Endodermal cell (in vitro differentiated cells): ENCODE data around the gene HHAT. TPM values are rescaled to one million over a fixed set of nuclear protein-coding genes. Genes with fewer than 3 reads are reported as not detected.

ENCODE experiments used
- DNase-seq: peaks from one replicate; pipeline ENCODE4 v3.0.0-alpha.2; 2017
- H3K27ac ChIP-seq: 2 replicates; pipeline ENCODE4 v1.5.1; 2013; ENCODE audit warnings: mild to moderate bottlenecking, low read depth, low read length, moderate library complexity
- H3K27me3 ChIP-seq: 2 replicates; pipeline ENCODE4 v1.6.1; 2013; ENCODE audit warnings: mild to moderate bottlenecking, low read length, moderate library complexity; ENCODE audit not compliant: insufficient read depth, control insufficient read depth, poor library complexity, severe bottlenecking
- H3K36me3 ChIP-seq: 2 replicates; pipeline ENCODE4 v1.7.0; 2013; ENCODE audit warnings: mild to moderate bottlenecking, low read length, moderate library complexity; ENCODE audit not compliant: control insufficient read depth, insufficient read depth
- H3K4me1 ChIP-seq: one replicate; pipeline ENCODE4 v1.7.0; 2013; ENCODE audit warnings: low read length; ENCODE audit not compliant: control insufficient read depth, insufficient read depth
- H3K4me3 ChIP-seq: 2 replicates; pipeline ENCODE4 v1.5.1; 2013; ENCODE audit warnings: mild to moderate bottlenecking, low read length, moderate library complexity
- H3K9ac ChIP-seq: 2 replicates; pipeline ENCODE4 v1.6.1; 2013; ENCODE audit warnings: mild to moderate bottlenecking, low read length, moderate library complexity; ENCODE audit not compliant: poor library complexity, severe bottlenecking; ENCODE audit errors: extremely low read depth
- H3K9me3 ChIP-seq: 2 replicates; pipeline ENCODE4 v1.6.1; 2013; ENCODE audit warnings: mild to moderate bottlenecking, low read length, moderate library complexity; ENCODE audit not compliant: control insufficient read depth
- H3K27ac Mint-ChIP-seq: 2 replicates; pipeline ENCODE4 v1.8.0; 2020; ENCODE audit warnings: mixed read lengths
- H3K27me3 Mint-ChIP-seq: 2 replicates; pipeline ENCODE4 v1.8.0; 2021; ENCODE audit warnings: mild to moderate bottlenecking, mixed read lengths; ENCODE audit not compliant: insufficient read depth
- H3K36me3 Mint-ChIP-seq: 2 replicates; pipeline ENCODE4 v1.8.0; 2020; ENCODE audit warnings: low read depth, mixed read lengths
- H3K4me1 Mint-ChIP-seq: 2 replicates; pipeline ENCODE4 v1.8.0; 2020; ENCODE audit warnings: mixed read lengths
- H3K4me3 Mint-ChIP-seq: 2 replicates; pipeline ENCODE4 v1.8.0; 2020; ENCODE audit warnings: mild to moderate bottlenecking, moderate library complexity, mixed read lengths
- H3K9me3 Mint-ChIP-seq: 2 replicates; pipeline ENCODE4 v1.8.0; 2020; ENCODE audit warnings: mild to moderate bottlenecking, mixed read lengths
- CTCF ChIP-seq: fragments of 200-600 bp; sonication (generic); conservative IDR thresholded peaks from 2 replicates; pipeline ENCODE4 v1.5.0; 2021; ENCODE audit warnings: antibody characterized with exemption, mild to moderate bottlenecking
- WGBS, 2 experiments: methylation state at CpG; one replicate each; pipeline versions ENCODE4 v1.1.5 to v1.1.7; 2013; ENCODE audit warnings: missing lambda C conversion rate in 2 of 2, mixed read lengths in 1 of 2; ENCODE audit not compliant: insufficient coverage in 1 of 2, insufficient read length in 1 of 2; 5-methylcytosine and 5-hydroxymethylcytosine counted together
- total RNA-seq, 2 donors: library from RNA; stranded (reverse); fragmentation: NEBNext Ultra II Directional in 1 of 2; extraction: Animal tissue kit (Norgen Biotek cat#: 25700) in 1 of 2; gene quantifications; 2 replicates in 1 of 2; 3 replicates in 1 of 2; pipeline ENCODE4 v1.2.1, GENCODE V29; 2021

The HHAT gene
- total RNA-seq, 2 donors from 2014 or later = 6.9 to 9.8 TPM

- TF ChIP-seq CTCF = no peak
- Mint-ChIP-seq H3K4me1 (peaks cover 15% of the 10 kb centered on the region), H3K27ac (no peak overlapping the region), H3K9me3 (no peaks in the 10 kb centered on the region), H3K36me3 (no peaks in the 10 kb centered on the region), H3K27me3 (no peaks in the 10 kb centered on the region), H3K4me3 (no peak overlapping the region)
- H3K27me3 ChIP-seq = no peaks in the 10 kb centered on the region
- H3K4me1 ChIP-seq = peaks cover 7% of the 10 kb centered on the region
- no peak overlapping the region for H3K9ac ChIP-seq
- H3K9me3 ChIP-seq = no peaks in the 10 kb centered on the region
- H3K4me3 ChIP-seq = no peak overlapping the region
- no peak overlapping the region for H3K27ac ChIP-seq
- DNase-seq = no peak
- no peaks in the 10 kb centered on the region for H3K36me3 ChIP-seq
- 90 to 100% methylated on average over 1 to 3 of the region's 3 CpGs for WGBS, 2 experiments
These were observed 198.4 kb downstream of the HHAT start for GRCh38 chr1:210527091-210527490.

- H3K4me3 Mint-ChIP-seq = no peak overlapping the region
- H3K9me3 ChIP-seq = no peaks in the 10 kb centered on the region
- DNase-seq = no peak
- H3K4me1 ChIP-seq = peaks cover 11% of the 10 kb centered on the region
- TF ChIP-seq CTCF = no peak
- H3K27ac ChIP-seq = no peak overlapping the region
- no peak overlapping the region for H3K4me3 ChIP-seq
- H3K9ac ChIP-seq = no peak overlapping the region
- H3K4me1 Mint-ChIP-seq = peaks cover 14% of the 10 kb centered on the region
- no peaks in the 10 kb centered on the region for H3K36me3 ChIP-seq
- H3K9me3 Mint-ChIP-seq = no peaks in the 10 kb centered on the region
- no peaks in the 10 kb centered on the region for H3K27me3 ChIP-seq
- whole genome bisulfite sequencing, 2 experiments = 92 to 100% methylated on average over 2 to 3 of the region's 3 CpGs
- no peaks in the 10 kb centered on the region for H3K27me3 Mint-ChIP-seq
- no peaks in the 10 kb centered on the region for H3K36me3 Mint-ChIP-seq
- no peak overlapping the region for H3K27ac Mint-ChIP-seq
These were observed 202.9 kb downstream of the HHAT start for GRCh38 chr1:210531475-210532222.

- H3K27me3 Mint-ChIP-seq = no peaks in the 10 kb centered on the region
- no peak for TF ChIP-seq CTCF
- H3K4me3 ChIP-seq = no peak overlapping the region
- no peak for DNase-seq
- H3K9me3 ChIP-seq = no peaks in the 10 kb centered on the region
- peaks cover 9% of the 10 kb centered on the region for H3K4me1 ChIP-seq
- no peak overlapping the region for H3K27ac Mint-ChIP-seq
- no peaks in the 10 kb centered on the region for H3K36me3 ChIP-seq
- no peaks in the 10 kb centered on the region for H3K27me3 ChIP-seq
- H3K9ac ChIP-seq = no peak overlapping the region
- 83 to 90% methylated on average over 1 of the region's 1 CpG for WGBS, 2 experiments
- H3K9me3 Mint-ChIP-seq = no peaks in the 10 kb centered on the region
- H3K27ac ChIP-seq = no peak overlapping the region
- H3K36me3 Mint-ChIP-seq = no peaks in the 10 kb centered on the region
- peaks cover 12% of the 10 kb centered on the region for H3K4me1 Mint-ChIP-seq
- H3K4me3 Mint-ChIP-seq = no peak overlapping the region
These were observed 203.5 kb downstream of the HHAT start for GRCh38 chr1:210532223-210532598.
